GM10847 (cell line): ENCODE data around the gene RUNDC3A.

Experiments
- POLR2A ChIP-seq: IDR thresholded peaks from 2 replicates; pipeline ENCODE4 v1.6.1; 2011; ENCODE audit not compliant: insufficient read length; ENCODE audit errors: extremely low read depth

RUNDC3A gene

DNA sequence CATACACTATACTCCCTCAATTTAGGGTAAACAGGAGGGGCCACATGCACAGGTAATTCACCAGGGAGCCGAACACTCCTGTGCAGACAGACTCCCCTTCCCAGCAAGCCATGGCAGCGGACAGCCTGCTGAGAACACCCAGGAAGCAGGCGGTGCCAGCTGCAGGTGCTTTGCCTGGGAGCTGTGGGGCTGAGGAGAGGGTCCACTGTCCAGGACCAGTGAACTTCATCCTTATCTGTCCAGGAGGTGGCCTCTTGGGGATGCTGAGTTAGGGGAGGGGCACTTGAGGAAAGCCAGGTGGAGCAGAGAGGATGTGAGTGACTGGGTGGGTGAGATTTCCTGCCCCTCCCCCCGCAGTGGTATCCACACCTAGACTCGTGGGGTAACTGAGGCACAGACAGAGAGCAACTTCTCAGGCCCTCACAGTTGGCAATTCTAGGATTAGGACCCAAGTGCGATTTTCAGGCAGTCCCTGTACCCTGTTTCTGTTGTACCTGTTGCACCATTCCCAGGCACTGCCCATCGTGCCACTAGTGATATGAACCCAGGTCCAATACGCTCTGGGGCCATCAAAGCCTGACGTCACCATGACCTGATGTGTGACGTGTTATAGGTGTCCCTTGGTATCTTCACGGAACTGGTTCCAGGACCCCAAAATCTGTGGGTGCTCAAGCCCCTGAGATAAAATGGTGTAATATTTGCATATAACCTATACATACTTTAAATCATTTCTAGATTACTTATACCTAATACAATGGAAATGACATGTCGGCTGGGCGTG lies 37.9 kb downstream of the RUNDC3A start:
- TF ChIP-seq POLR2A = no peak

DNA sequence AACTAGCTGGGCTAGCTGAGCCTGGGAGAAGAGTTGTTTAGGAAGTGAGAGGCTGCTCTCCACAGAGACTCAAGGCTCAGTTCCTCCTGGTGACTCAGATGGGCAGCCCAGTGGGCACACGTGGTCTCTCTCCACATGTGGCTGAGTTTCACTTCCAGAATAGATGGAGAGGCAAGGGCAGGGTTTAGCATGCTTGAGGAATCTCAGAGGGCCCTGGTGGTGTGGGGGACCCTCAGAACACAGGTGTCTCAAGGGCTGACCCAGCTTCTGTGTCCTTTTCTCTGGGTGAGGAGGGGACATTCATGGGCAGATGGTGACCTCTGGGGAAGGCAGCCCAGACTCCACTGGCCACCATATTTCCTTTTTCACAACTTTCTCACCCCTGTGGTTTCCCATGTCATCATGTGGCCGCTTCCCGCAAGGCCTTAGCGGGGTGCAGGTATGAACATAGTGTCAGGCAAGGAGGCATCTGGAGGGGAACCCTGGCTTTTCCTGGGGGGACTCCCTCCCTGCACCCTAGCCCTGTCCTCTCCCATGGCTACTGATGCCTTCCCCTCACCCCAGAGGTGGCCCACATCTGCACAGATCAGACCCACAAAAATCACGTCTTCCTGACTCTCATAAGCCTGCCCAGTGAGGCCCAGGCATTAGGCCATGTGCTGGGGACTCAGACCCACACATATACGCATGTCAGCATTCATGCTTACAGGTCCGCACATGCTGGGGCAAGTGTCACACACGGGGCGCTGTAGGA lies 40.0 kb downstream of the RUNDC3A start:
- TF ChIP-seq POLR2A = no peak

DNA sequence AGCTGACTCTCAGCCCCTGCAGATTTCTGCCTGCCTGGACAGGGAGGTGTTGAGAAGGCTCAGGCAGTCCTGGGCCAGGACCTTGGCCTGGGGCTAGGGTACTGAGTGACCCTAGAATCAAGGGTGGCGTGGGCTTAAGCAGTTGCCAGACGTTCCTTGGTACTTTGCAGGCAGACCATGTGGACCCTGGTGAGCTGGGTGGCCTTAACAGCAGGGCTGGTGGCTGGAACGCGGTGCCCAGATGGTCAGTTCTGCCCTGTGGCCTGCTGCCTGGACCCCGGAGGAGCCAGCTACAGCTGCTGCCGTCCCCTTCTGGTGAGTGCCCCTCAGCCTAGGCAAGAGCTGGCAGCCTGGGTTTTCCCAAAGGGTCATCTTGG lies 40.6 kb downstream of the RUNDC3A start:
- no peak for TF ChIP-seq POLR2A

DNA sequence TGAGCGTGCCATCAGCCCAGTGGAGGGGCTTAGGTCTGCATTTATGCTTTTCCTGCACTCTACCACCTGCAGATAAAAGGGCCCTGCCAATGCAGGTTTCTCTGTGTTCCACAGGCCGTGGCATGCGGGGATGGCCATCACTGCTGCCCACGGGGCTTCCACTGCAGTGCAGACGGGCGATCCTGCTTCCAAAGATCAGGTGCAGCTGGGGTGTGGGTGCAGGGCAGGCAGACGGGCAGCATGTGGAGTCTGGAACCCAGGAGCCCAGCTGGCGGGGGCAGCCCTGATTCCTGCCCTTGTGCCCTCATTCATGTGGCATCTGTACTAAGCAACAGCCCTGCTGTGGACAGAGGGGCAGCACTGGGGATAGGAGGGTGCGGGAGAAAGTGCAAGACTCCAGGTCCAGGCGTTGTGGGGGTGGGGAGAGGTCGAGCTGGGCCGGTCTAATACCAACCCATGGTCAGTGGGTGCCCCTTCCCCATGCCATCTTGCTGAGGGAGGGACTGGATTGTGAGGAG lies 41.2 kb downstream of the RUNDC3A start:
- no peak for TF ChIP-seq POLR2A

DNA sequence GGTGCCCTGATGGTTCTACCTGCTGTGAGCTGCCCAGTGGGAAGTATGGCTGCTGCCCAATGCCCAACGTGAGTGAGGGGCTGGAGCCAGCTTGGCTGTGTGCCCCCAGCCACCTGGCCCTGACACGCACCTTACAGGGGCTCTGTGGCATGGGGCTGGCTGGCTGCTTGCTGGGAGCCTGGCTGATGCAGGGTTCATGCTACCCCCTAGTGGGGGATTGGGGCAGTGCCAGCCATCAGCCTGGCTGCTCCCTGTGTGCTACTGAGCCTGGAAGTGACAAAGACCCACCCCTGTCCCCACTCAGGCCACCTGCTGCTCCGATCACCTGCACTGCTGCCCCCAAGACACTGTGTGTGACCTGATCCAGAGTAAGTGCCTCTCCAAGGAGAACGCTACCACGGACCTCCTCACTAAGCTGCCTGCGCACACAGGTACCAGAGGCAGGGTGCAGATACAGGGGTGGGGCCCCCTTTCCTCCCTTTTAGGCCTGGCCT lies 42.4 kb downstream of the RUNDC3A start:
- no peak for TF ChIP-seq POLR2A

DNA sequence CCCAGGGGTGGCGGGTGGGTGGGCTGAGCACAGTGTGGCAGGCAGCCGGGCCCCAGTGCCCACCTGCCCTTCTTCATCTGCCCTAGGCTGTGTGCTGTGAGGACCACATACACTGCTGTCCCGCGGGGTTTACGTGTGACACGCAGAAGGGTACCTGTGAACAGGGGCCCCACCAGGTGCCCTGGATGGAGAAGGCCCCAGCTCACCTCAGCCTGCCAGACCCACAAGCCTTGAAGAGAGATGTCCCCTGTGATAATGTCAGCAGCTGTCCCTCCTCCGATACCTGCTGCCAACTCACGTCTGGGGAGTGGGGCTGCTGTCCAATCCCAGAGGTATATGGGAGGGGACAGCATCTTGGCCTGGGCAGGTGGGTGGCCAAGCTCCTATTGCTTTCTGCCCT lies 43.1 kb downstream of the RUNDC3A start:
- no peak for TF ChIP-seq POLR2A

DNA sequence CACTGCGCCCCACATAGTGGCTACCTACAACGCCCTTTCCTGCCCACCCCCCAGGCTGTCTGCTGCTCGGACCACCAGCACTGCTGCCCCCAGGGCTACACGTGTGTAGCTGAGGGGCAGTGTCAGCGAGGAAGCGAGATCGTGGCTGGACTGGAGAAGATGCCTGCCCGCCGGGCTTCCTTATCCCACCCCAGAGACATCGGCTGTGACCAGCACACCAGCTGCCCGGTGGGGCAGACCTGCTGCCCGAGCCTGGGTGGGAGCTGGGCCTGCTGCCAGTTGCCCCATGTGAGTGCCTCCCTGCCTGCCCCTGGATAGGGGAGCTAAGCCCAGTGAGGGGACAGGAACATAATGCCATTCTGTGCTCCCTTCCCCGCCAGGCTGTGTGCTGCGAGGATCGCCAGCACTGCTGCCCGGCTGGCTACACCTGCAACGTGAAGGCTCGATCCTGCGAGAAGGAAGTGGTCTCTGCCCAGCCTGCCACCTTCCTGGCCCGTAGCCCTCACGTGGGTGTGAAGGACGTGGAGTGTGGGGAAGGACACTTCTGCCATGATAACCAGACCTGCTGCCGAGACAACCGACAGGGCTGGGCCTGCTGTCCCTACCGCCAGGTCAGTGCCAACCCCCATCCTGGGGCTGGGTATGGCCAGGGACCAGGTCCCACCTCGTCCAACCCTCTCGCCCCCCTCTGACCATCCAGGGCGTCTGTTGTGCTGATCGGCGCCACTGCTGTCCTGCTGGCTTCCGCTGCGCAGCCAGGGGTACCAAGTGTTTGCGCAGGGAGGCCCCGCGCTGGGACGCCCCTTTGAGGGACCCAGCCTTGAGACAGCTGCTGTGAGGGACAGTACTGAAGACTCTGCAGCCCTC lies 43.8 kb downstream of the RUNDC3A start:
- no peak for TF ChIP-seq POLR2A

DNA sequence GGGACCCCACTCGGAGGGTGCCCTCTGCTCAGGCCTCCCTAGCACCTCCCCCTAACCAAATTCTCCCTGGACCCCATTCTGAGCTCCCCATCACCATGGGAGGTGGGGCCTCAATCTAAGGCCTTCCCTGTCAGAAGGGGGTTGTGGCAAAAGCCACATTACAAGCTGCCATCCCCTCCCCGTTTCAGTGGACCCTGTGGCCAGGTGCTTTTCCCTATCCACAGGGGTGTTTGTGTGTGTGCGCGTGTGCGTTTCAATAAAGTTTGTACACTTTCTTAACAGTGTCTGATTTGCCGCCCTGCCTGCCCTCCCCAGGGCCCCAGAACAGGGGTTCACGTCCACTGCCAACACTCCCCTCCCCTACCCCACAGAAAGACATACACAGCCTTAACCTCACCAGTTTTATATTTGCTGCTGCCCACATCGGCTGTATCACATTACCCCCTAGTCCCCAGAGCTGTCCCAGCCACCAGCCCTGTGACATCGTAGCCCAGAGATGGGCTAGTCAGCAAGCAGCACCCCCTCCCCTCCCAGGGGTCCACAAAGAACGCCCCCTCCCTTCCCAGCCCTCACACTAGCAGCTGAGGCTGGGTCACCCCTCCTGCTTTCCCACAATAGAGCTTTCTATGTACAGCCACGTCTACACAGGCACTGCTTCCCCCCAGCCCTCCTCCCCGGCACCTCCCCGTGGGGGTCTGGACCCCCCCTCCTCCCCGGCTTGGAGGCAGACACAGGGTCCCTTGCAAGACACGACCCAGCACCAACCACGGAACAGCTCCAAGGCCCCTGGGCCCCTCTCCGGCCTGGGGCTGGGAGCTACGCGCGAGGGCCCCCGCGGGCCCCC lies 44.6 kb downstream of the RUNDC3A start:
- no peak for TF ChIP-seq POLR2A

DNA sequence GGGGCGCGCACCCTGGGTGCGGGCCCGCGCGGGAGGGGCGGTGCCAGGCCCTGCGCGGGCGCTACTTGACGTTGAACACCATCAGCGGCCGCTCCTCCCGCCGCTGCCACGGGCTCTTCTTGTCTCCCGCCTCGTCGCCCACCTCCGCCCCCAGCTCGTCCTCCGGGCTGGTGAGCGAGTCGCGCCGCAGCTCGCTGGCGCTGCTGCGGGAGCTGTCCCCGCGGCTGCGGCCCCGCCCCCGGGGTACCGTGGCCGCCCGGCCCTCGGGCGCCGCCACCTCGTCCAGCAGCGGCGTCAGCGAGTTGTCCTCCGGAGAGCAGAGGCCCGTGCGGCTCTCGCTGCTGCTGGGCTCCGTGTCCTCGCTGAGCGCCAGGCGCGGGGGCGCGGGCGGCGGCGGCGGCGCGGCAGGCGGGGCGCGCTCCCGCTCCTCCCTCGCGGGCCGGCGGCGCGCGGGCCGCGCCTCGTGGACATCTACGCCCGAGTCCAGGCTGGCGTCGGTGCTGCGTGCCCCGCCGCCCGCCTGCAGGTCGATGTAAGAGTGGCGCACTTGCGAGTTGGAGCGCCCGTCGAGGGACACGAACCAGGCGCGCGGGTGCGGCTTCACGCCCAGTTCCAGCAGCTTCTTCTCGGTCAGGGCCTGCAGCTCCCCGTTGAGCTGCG lies 45.4 kb downstream of the RUNDC3A start:
- no peak for TF ChIP-seq POLR2A

DNA sequence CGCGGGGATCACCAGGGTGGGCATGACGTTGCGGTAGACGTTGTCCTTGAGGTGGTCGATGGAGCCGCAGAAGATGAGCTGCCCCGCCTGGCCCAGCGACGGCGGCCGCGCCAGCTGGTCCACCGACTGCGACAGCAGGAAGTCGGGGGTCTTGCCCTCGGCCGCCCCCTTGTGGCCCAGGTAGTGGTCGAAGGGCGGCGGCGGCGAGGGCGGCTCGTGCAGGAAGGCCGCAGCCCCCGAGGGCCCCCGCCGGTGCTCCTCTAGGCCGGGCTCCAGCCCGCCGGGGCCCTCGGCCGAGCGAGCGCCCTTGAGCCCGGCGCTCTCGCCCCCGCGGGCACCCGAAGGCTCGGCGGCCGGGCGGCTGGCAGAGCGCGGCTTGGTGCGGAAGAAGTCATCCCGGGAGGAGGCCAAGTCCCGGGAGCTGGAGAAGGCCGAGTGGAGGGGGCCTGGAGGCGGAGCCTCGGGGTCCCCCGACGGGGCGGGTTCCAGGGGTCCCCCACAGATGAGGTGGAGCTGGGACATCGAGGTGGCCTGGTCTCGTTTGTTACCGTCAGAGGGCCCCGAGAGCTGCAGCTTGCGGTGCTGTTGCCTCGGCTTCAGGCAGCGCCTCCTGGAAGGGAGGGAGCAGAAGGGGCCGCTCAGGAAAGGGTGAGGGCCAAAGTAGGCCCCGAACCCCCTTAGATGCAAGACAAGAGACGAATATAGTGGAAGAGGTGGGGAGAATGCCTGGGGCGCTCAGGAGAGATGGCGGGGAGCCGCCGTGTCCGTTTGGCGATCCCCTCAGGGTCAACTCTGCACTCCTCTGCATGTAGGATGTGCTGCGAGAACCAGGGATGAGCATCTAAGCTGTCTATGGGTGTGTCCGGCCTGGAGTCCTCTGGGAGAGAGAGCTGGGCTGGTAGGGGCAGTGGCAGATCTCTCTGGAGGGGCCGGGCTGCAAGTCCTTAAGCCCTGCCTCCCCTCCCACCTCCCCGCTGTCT lies 46.5 kb downstream of the RUNDC3A start:
- TF ChIP-seq POLR2A = no peak

DNA sequence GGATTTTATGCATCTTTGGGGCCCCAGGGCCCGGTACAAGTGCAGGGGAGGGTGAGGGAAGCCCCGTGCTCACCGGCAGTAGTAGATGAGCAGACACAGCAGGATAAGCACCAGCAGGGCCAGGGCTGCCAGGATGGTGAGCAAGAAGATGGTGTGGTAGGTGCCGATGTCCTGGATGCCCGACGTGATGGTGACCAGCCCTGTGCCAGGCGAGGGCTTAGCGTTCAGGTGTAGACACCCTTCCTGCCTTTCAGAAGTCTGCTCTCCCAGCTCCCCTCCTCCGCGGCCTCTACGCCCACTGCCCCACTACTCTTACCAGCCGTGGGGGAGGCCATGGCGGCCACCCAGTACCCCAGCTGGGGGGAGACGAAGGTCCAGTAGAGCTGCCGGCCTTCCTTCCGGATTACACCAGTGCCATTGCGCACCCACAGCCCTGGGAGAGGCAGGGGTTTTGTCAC lies 47.3 kb downstream of the RUNDC3A start:
- TF ChIP-seq POLR2A = no peak

DNA sequence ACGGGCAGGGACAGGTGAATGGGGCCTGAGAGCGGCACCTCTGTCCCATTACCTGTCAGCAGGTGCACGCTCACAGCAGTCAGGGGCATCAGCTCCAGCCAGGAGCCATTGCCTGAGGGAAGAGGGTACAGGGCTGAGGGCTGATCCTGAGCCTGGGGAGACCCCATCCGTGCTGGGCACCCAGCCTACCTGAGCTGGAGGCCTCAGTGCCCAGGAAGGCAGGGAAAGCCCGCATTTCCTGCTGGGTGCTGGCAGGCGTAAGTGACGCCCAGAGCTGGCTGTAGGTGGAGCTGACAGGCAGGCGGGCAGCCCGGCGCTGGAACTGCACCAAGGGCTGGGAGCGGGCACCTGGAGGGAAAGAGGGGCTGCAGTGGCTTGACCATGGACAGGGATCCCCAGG lies 47.8 kb downstream of the RUNDC3A start:
- TF ChIP-seq POLR2A = no peak

DNA sequence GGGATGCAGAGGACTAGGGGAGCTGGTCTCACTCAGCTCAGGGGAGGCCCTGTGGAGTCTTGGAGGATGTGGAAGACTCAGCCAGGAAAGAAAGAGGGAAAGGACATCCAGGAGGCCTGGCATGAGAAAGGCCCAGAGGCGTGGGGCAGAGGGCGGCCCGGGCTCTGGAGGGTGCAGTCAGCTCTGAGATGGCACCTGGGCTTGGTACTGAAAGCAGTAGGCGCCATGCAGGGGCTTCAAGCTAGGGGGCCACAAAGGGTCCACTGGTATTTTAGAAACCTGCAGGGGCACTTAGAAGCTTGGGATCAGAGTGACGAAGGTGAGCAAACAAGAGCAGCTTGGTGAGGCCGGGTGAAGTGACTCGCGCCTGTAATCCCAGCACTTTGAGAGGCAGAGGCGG lies 49.7 kb downstream of the RUNDC3A start:
- no peak for TF ChIP-seq POLR2A

DNA sequence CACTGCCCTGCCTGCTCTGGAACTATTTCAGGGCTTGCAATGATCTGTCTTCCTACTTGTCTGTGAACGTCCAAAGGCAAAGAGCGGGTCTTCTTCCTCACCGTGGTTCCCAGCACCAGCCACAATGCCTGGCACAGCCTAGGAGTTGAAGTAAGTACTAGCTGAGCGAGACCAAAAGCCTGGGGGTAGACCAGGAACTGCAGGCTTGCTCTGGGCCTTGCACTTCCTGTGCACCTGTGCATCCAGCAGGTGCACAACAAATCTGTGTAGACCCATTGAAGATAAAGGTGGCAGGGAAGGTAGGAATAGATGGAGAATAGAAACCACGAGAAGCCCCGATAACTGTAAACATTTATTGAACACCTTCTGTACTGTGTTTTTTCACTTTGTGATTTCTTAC lies 50.6 kb downstream of the RUNDC3A start:
- no peak for TF ChIP-seq POLR2A
